ENCODE results near the gene CXADR.
A peak's percentile ranks its signal among the peaks of the same experiment; 100 is the strongest.

Gene CXADR

DNA sequence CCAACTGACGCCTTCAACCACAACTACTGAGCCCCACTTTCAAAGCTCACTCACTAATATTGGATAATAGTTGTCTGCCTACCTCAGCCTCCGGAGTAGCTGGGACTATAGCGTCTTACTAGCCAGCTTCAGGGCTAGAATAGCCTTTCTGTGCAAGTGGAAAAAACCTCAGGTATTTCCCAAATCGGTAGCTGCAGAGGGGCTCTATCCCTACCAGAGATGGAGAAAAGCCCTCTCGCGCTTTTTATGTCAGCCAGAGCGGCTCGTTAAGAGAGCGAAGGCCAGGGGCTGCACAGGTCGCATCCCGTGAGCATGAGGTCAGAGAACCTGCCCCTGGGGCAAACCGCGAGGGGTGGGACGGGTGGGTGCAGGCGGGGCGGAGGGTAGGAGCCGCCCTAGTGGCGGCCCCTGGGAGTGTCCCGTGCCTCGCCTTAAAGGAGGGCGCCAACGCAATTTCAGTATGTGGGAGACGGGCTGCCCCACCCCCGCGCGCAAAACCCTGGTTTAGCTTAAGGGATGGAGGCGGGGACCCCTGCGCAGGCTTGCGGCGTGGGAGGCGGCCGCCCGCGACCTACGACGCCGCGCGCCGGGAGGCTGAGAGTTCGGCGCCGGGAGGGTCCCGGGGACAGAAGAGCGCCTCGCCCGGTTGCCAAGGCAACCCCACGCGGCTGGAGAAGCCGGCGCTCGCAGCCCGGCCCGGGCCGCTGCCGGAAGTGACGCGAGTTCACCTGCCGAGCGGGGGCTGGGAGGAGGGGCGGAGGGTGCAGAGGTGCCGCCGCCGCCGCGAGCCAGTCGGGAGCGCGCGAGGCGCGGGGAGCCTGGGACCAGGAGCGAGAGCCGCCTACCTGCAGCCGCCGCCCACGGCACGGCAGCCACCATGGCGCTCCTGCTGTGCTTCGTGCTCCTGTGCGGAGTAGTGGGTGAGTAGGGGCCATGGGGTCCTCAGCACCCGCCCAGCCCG is at the start of gene CXADR:
CXADR (plus strand) TSS at position 791 of the 961 bp plus-strand sequence; CDS start at position 878, 87 bp downstream.
- peak; percentile 60 for DNase-seq (ENCODE audit: low read depth)
- TF ChIP-seq CTCF (conservative IDR thresholded peaks at IDR 0.05; ENCODE audit: low read depth, low read length), result peak; percentile 61
- H3K4me3 ChIP-seq (ENCODE audit: low read length), result peak within 1 kb of the TSS; percentile 89

- peak; percentile 68 for DNase-seq (ENCODE audit: low read depth)
- no peak overlapping the region for H3K4me3 ChIP-seq (ENCODE audit: low read length)
- TF ChIP-seq CTCF (conservative IDR thresholded peaks at IDR 0.05; ENCODE audit: low read depth, low read length), result no peak
These were observed 46.7 kb upstream of the CXADR start for GRCh38 chr21:17466166-17466565.

DNA sequence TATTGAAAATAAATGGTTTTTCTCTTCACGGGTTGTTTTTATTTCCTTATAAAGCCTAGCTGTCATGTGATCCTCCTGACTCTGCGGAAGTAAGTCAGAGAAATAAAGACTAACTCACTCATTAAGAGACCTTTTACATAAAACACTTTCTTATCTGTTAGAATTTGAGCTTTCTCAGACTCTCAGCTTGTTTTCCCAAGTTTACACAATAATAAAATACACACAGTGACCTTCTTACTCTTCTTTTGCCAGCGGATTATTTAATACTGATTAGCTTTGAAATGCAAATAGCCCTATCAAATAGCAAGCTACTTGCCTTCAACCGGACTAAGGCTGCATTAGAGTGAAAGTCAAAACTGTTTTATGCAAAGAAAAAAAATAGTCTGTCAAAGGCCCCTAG is 45.5 kb upstream of the CXADR start:
- TF ChIP-seq CTCF (conservative IDR thresholded peaks at IDR 0.05; ENCODE audit: low read depth, low read length), result no peak
- H3K4me3 ChIP-seq (ENCODE audit: low read length), result peak overlapping the region; percentile 18
- peak; percentile 39 for DNase-seq (ENCODE audit: low read depth)

DNA sequence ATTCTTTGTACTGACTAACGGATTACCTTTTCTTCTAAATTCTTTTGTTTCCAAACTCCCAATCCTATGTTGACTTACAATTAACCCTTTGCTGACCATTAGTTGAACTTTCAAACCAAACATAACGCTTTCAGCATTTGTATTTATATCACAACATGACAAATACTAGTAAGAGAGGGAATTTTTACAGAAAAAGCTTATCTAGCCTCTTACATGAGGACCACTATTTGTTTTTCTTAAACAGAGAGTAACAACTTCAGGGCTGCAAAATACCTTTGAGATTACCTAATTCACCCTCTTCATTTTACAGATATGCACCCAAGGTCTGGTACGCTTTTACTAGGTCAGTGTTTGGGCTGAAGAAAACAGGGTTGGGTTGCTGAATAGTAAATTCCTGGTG is 45.0 kb upstream of the CXADR start:
- DNase-seq (ENCODE audit: low read depth), result no peak
- H3K4me3 ChIP-seq (ENCODE audit: low read length), result no peak overlapping the region
- TF ChIP-seq CTCF (conservative IDR thresholded peaks at IDR 0.05; ENCODE audit: low read depth, low read length), result no peak

DNA sequence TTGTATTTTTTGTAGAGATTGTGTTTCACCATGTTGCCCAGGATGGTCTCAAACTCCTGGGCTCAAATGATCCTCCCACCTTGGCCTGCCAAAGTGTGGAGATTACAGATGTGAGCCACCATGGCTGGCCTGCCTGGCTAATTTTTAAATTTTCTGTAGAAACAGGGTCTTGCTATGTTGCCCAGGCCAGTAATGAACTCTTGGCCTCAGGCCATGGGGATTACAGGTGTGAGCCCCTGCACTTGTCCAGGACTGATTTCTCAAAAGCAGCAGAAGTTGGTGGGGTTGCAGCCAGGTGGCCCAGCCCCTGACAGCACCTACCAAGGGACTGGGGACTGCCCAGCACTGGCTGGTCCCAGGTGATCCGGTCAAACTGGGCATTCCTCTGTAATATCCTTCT is 44.1 kb upstream of the CXADR start:
- no peak for TF ChIP-seq CTCF (conservative IDR thresholded peaks at IDR 0.05; ENCODE audit: low read depth, low read length)
- DNase-seq (ENCODE audit: low read depth), result no peak
- H3K4me3 ChIP-seq (ENCODE audit: low read length), result no peak overlapping the region

DNA sequence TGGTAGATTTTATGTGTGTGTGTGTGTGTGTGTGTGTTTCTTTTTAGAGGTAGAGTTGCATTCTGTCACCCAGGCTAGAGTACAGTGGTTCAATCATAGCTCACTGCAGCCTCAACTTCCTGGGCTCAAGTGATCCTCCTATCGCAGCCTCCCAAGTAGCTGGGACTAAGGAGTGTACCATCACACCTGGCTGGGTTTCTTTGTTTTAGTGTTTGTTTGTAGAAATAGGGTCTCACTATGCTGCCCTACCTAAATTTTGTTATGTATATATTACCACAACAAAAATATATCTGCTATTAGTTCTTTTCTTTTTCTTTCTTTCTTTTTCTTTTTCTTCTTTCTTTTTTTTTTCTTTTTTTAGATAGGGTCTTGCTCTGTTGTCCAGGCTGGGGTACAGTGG is 43.1 kb upstream of the CXADR start:
- no peak for DNase-seq (ENCODE audit: low read depth)
- TF ChIP-seq CTCF (conservative IDR thresholded peaks at IDR 0.05; ENCODE audit: low read depth, low read length), result no peak
- H3K4me3 ChIP-seq (ENCODE audit: low read length), result no peak overlapping the region

DNA sequence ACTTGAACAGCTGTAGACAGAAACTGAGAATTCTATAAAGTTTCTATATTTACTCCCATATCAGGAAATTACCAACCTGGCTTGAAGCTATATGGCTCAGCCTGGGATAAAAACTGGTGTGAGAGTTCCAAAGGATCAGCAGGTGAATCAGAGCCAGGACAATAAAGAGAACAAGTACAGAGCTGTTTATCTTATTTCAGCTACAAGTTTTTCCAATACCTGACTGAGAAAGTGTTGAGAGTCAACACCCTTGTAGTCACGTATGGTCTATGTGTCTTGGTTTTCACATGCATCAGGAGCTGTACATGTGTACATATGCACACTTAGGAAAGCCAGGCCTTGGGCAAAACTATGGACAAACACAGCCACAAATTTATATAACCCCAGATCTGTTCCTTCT is 40.7 kb upstream of the CXADR start:
- no peak for DNase-seq (ENCODE audit: low read depth)
- TF ChIP-seq CTCF (conservative IDR thresholded peaks at IDR 0.05; ENCODE audit: low read depth, low read length), result no peak
- H3K4me3 ChIP-seq (ENCODE audit: low read length), result no peak overlapping the region
